RWPE1 (cell line): Measurements from ENCODE around the gene ZFAND6.

Source experiments
- CTCF ChIA-PET: fragments of 350-600 bp; sonication (Branson Sonifier 250); formaldehyde crosslinking; extraction: SDS; loops from one replicate; lab custom pipeline; 2021; lab: Yijun Ruan, JAX
- POLR2A ChIA-PET: fragments of 400-600 bp; formaldehyde crosslinking; extraction: SDS; loops from one replicate; lab custom pipeline; 2020; ENCODE audit warnings: antibody characterized with exemption; ENCODE audit not compliant: low non-redundant PET; lab: Yijun Ruan, JAX
- DNase-seq: peaks from one replicate; pipeline ENCODE4 v3.0.0; 2012; ENCODE audit warnings: low spot score
- H3K27ac ChIP-seq: fragments of 450-650 bp; 2 replicates; pipeline ENCODE4 v1.5.1; 2017
- TF ChIP-seq, protein P1 (sequence below): fragments of 450-650 bp; conservative IDR thresholded peaks from 2 replicates; pipeline ENCODE4 v1.5.1; 2017; ENCODE audit warnings: low read depth, mild to moderate bottlenecking

The ZFAND6 gene

DNA sequence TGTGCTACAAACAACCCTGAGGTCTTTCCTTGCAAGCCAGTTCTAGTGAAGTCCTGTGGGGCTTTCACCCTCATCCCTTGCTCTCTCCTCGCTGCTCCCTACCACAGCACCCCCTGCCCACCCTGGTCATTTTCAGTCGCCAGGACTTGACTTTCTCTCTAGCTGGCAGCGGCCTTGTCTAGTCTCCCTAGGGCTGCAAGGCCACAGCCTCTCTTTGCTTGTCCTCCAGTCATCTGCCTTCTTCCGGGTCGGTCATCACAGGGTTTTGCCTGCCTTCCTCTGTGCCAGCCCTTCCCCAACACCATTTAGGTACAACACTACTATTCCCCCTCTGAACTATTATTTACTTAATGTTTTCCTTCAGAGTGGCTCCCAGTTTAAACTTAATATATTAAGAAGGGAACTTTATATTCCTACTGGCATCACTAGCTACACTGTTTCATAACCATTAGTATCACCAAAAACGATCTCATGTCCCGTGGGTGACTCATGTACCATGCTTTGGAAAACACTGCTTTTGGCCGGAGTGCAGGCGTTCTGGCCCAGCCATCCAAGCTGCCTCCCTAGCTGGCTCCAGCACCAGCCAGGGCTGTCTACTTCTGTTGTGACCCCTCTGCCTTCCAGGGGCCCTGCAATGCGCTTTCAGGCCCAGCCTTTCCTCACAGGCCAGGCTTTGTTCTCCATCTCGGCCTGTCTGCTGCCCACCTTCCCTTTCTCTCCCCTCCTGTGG, 114.7 kb downstream of the ZFAND6 start:
- no peak for DNase-seq

DNA sequence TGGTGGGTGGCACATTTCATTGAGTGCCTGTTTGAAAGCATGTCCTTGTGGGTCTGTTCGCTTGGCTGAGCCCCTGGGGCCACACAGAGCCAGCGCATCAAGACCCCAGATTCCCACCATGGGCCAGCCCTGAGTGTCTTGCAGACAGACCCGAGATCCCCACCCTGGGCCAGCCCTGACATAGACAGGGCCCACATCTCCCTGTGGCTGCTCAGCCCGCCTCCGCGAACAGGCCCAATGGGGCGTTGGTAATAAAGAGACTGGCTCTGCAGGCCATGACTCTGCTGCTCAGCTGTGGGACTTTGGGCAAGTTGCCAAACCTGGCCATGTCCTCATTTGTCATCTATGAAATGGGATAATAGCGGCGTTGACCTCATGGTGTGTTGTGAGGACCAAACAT, 116.0 kb downstream of the ZFAND6 start:
- no peak for DNase-seq
- ChIA-PET POLR2A (no interaction called here), CTCF (no interaction called here)
- H3K27ac ChIP-seq, result no peak overlapping the region
- TF ChIP-seq, protein P1, sequence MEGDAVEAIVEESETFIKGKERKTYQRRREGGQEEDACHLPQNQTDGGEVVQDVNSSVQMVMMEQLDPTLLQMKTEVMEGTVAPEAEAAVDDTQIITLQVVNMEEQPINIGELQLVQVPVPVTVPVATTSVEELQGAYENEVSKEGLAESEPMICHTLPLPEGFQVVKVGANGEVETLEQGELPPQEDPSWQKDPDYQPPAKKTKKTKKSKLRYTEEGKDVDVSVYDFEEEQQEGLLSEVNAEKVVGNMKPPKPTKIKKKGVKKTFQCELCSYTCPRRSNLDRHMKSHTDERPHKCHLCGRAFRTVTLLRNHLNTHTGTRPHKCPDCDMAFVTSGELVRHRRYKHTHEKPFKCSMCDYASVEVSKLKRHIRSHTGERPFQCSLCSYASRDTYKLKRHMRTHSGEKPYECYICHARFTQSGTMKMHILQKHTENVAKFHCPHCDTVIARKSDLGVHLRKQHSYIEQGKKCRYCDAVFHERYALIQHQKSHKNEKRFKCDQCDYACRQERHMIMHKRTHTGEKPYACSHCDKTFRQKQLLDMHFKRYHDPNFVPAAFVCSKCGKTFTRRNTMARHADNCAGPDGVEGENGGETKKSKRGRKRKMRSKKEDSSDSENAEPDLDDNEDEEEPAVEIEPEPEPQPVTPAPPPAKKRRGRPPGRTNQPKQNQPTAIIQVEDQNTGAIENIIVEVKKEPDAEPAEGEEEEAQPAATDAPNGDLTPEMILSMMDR, result no peak

More for the DNA sequence above, 114.7 kb downstream of the ZFAND6 start:
- POLR2A ChIA-PET, result no interaction called here
- H3K27ac ChIP-seq, result peak overlapping the region; percentile 71
- TF ChIP-seq, protein P1, result no peak
- CTCF ChIA-PET, result interaction anchor here (0.6 to 1.5 kb wide), 10 partner anchors 12 to 793 kb away, joined by 3 to 8 read pairs (median 4); no protein-coding TSS in a partner anchor

DNA sequence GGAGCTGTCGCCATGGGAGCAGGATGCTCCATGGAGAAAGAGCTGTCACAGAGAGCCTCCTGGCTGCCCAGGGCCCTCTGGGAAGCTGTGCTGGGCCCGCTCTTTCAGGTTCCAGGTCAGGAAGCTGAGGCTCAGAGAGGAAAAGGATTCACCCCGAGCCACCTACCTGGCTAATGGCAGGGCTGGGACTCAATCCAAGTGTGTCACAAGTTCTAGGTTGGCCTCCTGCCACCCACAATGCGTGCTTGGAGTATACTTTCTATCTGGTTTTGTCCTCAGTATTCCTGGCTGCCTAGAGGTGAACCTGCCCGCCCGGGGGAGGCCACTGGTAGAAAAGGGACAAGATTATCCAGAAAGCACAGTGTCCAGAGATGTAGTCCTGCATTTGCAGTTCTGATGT, 117.0 kb downstream of the ZFAND6 start:
- TF ChIP-seq, protein P1, result no peak
- H3K27ac ChIP-seq, result peak overlapping the region; percentile 21
- DNase-seq, result no peak
- CTCF ChIA-PET, result interaction anchor here (0.6 kb wide), 1 partner anchor 1436 kb away, joined by 3 read pairs; no protein-coding TSS in a partner anchor
- POLR2A ChIA-PET, result no interaction called here

DNA sequence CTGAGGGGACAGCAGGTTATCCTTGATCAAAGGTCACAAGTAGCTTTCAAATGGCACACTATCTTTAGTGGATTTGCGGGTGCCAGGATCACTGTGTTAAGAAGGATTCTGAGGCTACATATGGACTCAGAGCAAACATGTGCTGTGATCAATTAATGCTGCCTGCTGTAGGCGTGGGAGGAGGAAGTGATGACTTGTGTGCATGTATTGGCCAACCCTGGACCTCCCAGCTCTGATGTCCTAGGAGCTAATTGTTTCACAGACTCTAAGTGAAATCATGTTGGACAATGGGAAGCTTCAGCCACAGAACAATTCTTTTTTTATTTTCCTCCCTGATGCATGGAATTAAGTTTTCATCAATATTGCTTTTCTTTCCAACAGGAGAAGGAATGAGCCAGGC, 117.7 kb downstream of the ZFAND6 start:
- CTCF ChIA-PET, result no interaction called here

DNA sequence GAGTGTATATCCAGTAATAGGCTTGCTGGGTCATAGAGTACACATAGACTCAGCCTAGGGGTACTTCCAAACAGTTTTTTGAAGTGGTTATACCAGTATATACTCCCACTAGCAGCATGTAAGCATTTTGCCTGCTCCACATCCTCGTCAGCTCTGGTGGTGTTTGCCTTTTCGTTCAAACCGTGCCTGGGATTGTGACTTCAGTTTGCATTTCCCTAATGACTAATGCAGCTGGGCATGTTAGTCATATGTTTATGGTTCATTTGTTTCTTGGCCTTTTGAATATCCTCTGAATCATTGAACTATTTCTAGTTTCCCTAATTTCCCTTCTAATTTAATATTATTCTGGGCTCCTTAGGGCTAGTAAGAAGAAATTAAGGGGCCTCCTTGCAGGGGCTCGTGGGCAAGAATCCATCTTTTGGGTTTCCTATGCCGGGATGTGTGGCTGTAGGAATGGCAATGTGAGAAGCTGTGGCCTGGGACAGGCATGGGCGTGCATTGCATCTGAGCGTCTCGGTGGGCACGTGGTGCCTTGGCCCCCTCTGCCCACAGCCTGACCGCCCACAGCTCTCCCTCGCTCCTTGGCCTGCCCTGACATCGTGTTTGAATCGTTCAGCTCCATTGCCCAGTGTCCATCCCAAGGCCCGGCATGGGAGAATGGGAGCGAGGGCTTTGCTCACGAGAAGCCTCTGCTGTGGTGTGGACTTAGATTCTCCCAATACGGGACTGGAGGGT, 119.7 kb downstream of the ZFAND6 start:
- POLR2A ChIA-PET, result no interaction called here
- peak; percentile 92 for DNase-seq
- H3K27ac ChIP-seq, result peak overlapping the region; percentile 78
- TF ChIP-seq, protein P1, result no peak
- CTCF ChIA-PET, result interaction anchor here (0.6 to 1.0 kb wide), 2 partner anchors 106 to 118 kb away, joined by 3 to 6 read pairs; no protein-coding TSS in a partner anchor

More for the DNA sequence above, 117.7 kb downstream of the ZFAND6 start:
- POLR2A ChIA-PET, result no interaction called here
- TF ChIP-seq, protein P1, result no peak
- no peak overlapping the region for H3K27ac ChIP-seq
- no peak for DNase-seq

DNA sequence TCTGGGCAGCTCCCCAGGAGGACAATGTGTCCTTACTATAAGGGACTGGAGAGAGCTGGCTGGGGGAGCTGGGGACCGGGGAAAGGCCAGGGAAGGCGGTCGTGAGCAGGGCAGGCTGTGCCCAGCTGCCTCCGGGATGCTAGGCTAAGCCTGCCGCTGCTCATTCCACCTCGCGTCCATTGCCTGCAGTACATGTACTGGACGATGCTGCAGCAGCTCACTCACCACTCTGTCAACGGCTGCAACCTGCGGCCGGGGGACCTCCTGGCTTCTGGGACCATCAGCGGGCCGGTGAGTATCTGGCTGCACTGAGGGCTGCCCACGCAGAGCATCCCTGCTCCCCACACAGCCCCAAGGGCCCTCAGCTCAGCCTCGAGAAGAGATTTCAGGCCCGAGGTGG, 120.5 kb downstream of the ZFAND6 start:
- TF ChIP-seq, protein P1, result no peak
- H3K27ac ChIP-seq, result peak overlapping the region; percentile 78
- ChIA-PET CTCF (interaction anchor here (1.0 kb wide), 1 partner anchor 119 kb away, joined by 6 read pairs; no protein-coding TSS in a partner anchor), POLR2A (no interaction called here)
- no peak for DNase-seq
